Measurements from ENCODE around the gene RALGDS. TPM values are rescaled to one million over a fixed set of nuclear protein-coding genes. Genes with fewer than 3 reads are reported as not detected.

The RALGDS gene
- total RNA-seq, 4 donors from 2014 or later: 53.4 to 71.1 (median 55.3) TPM

DNA sequence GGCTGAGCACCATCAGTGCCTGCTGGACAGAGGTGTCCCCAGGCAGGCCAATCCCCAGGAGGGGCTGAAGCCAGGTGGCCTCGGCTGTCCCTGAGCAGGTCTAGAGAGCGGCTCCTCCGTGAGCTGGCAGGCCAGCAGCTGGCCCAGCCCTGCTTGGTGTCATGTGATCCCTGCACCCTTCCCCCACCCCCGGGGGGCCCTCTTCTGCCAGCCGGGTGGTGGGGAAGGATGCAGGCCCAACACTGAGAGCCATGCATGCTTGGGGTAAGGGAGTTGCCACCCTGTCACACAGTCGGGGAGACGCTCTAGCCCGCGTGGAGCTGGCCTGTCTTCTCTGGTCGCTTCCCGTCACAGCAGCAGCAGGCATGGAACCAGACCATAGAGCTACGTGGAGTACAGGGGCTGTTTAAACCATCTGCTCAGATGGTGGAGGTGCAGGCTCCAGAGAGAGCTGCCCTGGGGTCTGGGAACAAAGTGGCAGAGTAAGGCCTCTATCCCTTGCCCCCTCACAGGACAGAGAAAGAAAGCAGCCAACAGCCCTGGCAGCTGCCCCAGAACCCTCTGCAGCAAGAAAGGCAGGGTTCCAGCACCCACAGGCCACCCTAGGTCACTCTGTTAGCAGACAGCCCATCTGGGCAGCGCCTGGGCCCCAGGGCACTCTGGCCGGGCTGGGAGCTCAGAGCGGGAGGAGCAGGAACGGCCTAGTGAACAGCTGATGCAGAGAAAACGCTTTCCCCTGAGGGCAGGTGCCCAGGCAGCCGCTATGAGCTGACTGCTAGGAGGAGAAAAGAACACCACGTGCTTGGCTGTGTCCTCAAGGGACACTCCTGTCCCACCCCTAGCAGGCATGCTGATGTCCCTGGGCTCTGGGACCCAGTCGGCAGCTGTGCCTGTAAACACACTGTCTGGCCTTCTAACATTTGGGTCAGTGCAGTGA lies 6.8 kb downstream of the RALGDS start:
- peaks cover 9 to 42% (median 14%) of the 10 kb centered on the region in 3 donors for H3K36me3 ChIP-seq
- intact Hi-C loops (cut with DNase I): no loop called here
- peak overlapping the region in 1 of 4 donors; percentile 30 for H3K4me3 ChIP-seq
- no peaks in the 10 kb centered on the region for H3K27me3 ChIP-seq
- no peaks in the 10 kb centered on the region for H3K9me3 ChIP-seq
- peaks cover 71 to 74% (median 73%) of the 10 kb centered on the region in 3 donors for H3K4me1 ChIP-seq
- 23 to 52% methylated on average over 2 to 6 of the region's 20 CpGs for WGBS, 2 donors
- H3K27ac ChIP-seq: peak overlapping the region; percentile 55 to 97 (median 95)
- DNase-seq: no peak
- TF ChIP-seq POLR2A (IDR thresholded peaks at IDR 0.05): no peak
- TF ChIP-seq, protein P1, sequence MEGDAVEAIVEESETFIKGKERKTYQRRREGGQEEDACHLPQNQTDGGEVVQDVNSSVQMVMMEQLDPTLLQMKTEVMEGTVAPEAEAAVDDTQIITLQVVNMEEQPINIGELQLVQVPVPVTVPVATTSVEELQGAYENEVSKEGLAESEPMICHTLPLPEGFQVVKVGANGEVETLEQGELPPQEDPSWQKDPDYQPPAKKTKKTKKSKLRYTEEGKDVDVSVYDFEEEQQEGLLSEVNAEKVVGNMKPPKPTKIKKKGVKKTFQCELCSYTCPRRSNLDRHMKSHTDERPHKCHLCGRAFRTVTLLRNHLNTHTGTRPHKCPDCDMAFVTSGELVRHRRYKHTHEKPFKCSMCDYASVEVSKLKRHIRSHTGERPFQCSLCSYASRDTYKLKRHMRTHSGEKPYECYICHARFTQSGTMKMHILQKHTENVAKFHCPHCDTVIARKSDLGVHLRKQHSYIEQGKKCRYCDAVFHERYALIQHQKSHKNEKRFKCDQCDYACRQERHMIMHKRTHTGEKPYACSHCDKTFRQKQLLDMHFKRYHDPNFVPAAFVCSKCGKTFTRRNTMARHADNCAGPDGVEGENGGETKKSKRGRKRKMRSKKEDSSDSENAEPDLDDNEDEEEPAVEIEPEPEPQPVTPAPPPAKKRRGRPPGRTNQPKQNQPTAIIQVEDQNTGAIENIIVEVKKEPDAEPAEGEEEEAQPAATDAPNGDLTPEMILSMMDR (IDR thresholded peaks at IDR 0.05): no peak

DNA sequence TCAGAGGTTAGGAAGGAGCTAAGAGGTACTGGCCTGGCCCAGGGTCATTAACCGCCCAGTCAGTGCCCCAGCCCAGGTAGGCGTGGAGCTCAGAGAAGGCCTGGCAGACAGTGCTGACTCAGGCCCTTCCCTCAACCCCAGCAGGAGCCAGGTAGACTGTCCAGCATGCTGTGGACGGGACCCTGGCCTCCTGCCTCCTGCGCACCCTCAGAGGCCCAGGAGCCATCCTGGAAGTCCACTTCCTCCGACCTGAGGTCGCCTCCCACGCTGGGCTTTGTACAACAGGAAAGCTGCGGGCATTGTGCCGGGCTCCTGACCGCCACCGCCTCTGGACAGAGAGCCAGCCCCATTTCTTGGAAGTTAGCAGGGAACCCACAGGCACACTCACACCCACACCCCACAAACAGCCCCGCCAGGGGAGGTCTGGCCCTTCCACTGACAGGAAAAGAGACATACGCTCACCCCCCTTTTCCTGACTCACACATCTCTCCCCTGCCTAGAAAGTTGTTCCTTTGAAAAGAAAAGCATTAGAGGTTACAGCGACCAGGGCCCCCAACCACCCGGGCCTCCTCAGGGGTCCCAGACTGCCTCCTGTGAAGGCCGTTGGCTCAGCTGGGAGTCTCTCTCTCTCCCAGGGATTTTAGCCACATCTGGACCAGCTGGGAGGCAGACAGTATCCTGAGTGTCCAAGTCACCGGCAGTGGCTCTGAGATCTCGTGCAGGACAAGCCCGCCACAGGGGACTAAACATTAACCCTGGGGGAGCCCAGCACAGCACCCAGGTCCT lies 7.7 kb downstream of the RALGDS start:
- TF ChIP-seq, protein P1 (IDR thresholded peaks at IDR 0.05): no peak
- no peak for TF ChIP-seq POLR2A (IDR thresholded peaks at IDR 0.05)

DNA sequence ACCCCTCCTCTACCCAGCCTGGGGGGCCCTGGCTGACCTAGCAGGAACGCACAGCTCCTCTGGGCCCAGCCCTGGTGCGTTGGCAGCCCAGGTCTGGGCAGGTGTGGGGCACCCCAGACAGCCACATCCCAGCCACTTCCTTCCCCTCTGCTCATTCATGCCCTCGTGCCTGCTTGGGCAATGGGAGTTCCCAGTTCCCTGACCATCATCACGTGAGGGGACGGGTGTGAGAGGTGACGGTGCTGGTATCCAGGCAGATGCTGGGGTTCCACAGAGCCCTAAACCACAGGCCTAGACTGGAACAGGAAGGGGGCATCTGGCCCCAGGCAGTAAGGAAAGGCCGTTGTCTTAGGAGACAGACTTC lies 8.4 kb downstream of the RALGDS start:
- peaks cover 55 to 59% (median 57%) of the 10 kb centered on the region in 3 donors for H3K4me1 ChIP-seq
- TF ChIP-seq, protein P1 (IDR thresholded peaks at IDR 0.05): no peak
- TF ChIP-seq POLR2A (IDR thresholded peaks at IDR 0.05): peak in 1 of 4 donors; percentile 2
- no peaks in the 10 kb centered on the region for H3K27me3 ChIP-seq
- H3K36me3 ChIP-seq: peaks cover 25 to 57% (median 30%) of the 10 kb centered on the region in 3 donors
- 40% methylated on average over 1 of the region's 7 CpGs; no CpG with 5 or more reads in 1 of the 2 donors for WGBS, 2 donors
- H3K27ac ChIP-seq: peak overlapping the region; percentile 55 to 97 (median 95)
- no peaks in the 10 kb centered on the region for H3K9me3 ChIP-seq
- H3K4me3 ChIP-seq: no peak overlapping the region
- DNase-seq: no peak
- intact Hi-C loops (cut with DNase I): no loop called here

More for the DNA sequence above, 7.7 kb downstream of the RALGDS start:
- 56% methylated on average over 7 of the region's 19 CpGs; no CpG with 5 or more reads in 1 of the 2 donors for WGBS, 2 donors
- Histone ChIP-seq H3K9me3 (no peaks in the 10 kb centered on the region), H3K36me3 (peaks cover 18 to 50% (median 23%) of the 10 kb centered on the region in 3 donors), H3K27me3 (no peaks in the 10 kb centered on the region), H3K4me3 (peak overlapping the region in 1 of 4 donors; percentile 30), H3K4me1 (peaks cover 62 to 66% (median 64%) of the 10 kb centered on the region in 3 donors), H3K27ac (peak overlapping the region; percentile 55 to 97 (median 95))
- intact Hi-C loops (cut with DNase I): no loop called here
- DNase-seq: no peak

DNA sequence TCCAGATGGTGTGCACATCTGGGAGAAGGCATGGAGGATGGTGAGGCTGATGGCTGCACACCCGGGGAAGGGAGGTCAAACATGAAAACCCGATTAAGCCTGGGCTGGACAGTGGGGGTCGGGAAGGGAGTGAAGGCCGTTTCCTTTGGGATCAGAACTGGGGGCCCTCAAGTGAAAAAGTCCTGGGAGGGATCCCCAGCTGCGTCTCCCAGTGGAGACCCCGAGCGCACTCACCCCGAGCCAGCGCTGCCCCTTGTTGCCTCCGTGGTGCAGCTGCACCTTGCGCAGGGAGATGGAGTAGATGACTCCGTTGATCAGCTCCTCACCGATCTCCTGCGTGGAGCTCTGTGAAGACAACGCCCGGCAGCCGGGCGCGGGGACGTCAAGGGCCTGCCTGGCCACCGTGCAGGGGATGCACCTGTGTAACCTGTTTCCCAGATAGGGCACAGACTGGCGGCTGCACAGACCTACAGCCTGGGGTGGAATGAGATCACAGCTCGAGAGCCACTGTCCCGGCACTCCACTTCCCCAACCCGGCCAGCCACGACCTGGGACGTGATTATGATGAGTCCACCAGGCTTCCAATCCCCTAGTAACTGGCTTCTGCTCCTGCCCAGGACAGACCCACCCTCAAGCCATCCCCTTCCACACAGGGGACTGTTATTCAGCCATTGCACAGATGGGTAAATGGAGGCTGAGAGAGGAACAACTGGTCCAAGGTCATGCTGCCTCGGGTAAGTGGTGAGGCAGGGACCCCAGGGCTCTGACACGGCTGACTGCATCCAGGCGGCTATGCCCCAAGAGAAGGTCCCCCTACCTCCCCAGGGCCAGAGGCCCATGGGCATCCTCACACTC lies 9.0 kb downstream of the RALGDS start:
- Histone ChIP-seq H3K36me3 (peaks cover 31 to 63% (median 36%) of the 10 kb centered on the region in 3 donors), H3K4me3 (no peak overlapping the region), H3K27ac (peak overlapping the region; percentile 55 to 97 (median 95)), H3K9me3 (no peaks in the 10 kb centered on the region), H3K4me1 (peaks cover 50 to 52% (median 51%) of the 10 kb centered on the region in 3 donors), H3K27me3 (no peaks in the 10 kb centered on the region)
- TF ChIP-seq, protein P1 (IDR thresholded peaks at IDR 0.05): no peak
- TF ChIP-seq POLR2A (IDR thresholded peaks at IDR 0.05): no peak
- 72 to 83% methylated on average over 5 to 25 of the region's 30 CpGs for WGBS, 2 donors
- intact Hi-C loops (cut with DNase I): no loop called here
- no peak for DNase-seq

Data from esophagus squamous epithelium (tissue), 5 donors.